WI38 (cell line): ENCODE measurements around the gene PAQR5.
"Not testable (repeated sequence)": the region's sequence is repeated elsewhere in the genome, so short reads cannot be mapped to it uniquely, and the experiment has no call there.

Source experiments
- H3K4me3 ChIP-seq: 2 replicates; pipeline ENCODE4 v1.5.1; 2011; ENCODE audit warnings: low read depth, mild to moderate bottlenecking, control low read depth, low read length
- CTCF ChIP-seq: IDR thresholded peaks from 2 replicates; pipeline ENCODE4 v1.5.1; 2012; ENCODE audit warnings: low read depth, mild to moderate bottlenecking, control low read depth, low read length

The PAQR5 gene

GRCh38 chr15:69297642-69298353 is 914 bp upstream of the PAQR5 start:
- H3K4me3 ChIP-seq: no peak overlapping the region
- no peak for TF ChIP-seq CTCF

- no peak for TF ChIP-seq CTCF
- peak overlapping the region; percentile 62 for H3K4me3 ChIP-seq
These were observed 387 bp upstream of the PAQR5 start for GRCh38 chr15:69298354-69298696.

GRCh38 chr15:69299451-69299886 is 757 bp downstream of the PAQR5 start:
- H3K4me3 ChIP-seq: peak overlapping the region; percentile 62
- TF ChIP-seq CTCF: no peak

- H3K4me3 ChIP-seq: no peak overlapping the region
These were observed 1.4 kb downstream of the PAQR5 start for GRCh38 chr15:69299943-69300588.

GRCh38 chr15:69301101-69301500 is 2.4 kb downstream of the PAQR5 start:
- not testable (repeated sequence) for H3K4me3 ChIP-seq

More at GRCh38 chr15:69299943-69300588, 1.4 kb downstream of the PAQR5 start:
- no peak for TF ChIP-seq CTCF

GRCh38 chr15:69302087-69302486 is 3.4 kb downstream of the PAQR5 start:
- not testable (repeated sequence) for H3K4me3 ChIP-seq

- no peak overlapping the region for H3K4me3 ChIP-seq
- no peak for TF ChIP-seq CTCF
These were observed 4.2 kb downstream of the PAQR5 start for GRCh38 chr15:69302929-69303328.

- no peak overlapping the region for H3K4me3 ChIP-seq
- TF ChIP-seq CTCF: no peak
These were observed 4.8 kb downstream of the PAQR5 start for GRCh38 chr15:69303337-69304181.
